Measurements from ENCODE around the gene ZNF561.
"Not testable (repeated sequence)": the region's sequence is repeated elsewhere in the genome, so short reads cannot be mapped to it uniquely, and the experiment has no call there.

ZNF561 gene

GRCh38 chr19:9621156-9622037, at the start of gene ZNF561:
ZNF561 (minus strand) TSS chr19:9621232; CDS start chr19:9619456, 1,776 bp downstream.
- DNase-seq: peak; percentile 93

GRCh38 chr19:9668544-9668943, 47.5 kb upstream of the ZNF561 start:
- no peak for DNase-seq

GRCh38 chr19:9667898-9668297, 46.9 kb upstream of the ZNF561 start:
- no peak for DNase-seq

GRCh38 chr19:9658769-9659168, 37.7 kb upstream of the ZNF561 start:
- no peak for DNase-seq

- not testable (repeated sequence) for DNase-seq
Measured at GRCh38 chr19:9653066-9653555, 32.1 kb upstream of the ZNF561 start.

GRCh38 chr19:9651464-9651863, 30.4 kb upstream of the ZNF561 start:
- not testable (repeated sequence) for DNase-seq

- DNase-seq: no peak
Measured at GRCh38 chr19:9650345-9650744, 29.3 kb upstream of the ZNF561 start.

GRCh38 chr19:9645472-9645871, 24.4 kb upstream of the ZNF561 start:
- DNase-seq: no peak

- no peak for DNase-seq
Measured at GRCh38 chr19:9644472-9644871, 23.4 kb upstream of the ZNF561 start.

GRCh38 chr19:9641810-9642209, 20.8 kb upstream of the ZNF561 start:
- DNase-seq: no peak

- DNase-seq: no peak
Measured at GRCh38 chr19:9640956-9641355, 19.9 kb upstream of the ZNF561 start.

GRCh38 chr19:9636018-9636417, 15.0 kb upstream of the ZNF561 start:
- DNase-seq: no peak

- DNase-seq: no peak
Measured at GRCh38 chr19:9627856-9628255, 6.8 kb upstream of the ZNF561 start.

- no peak for DNase-seq
Measured at GRCh38 chr19:9622531-9622930, 1.5 kb upstream of the ZNF561 start.

- DNase-seq: no peak
Measured at GRCh38 chr19:9620842-9621155, 233 bp downstream of the ZNF561 start.

GRCh38 chr19:9615844-9616243, 5.2 kb downstream of the ZNF561 start:
- DNase-seq: no peak

- no peak for DNase-seq
Measured at GRCh38 chr19:9610484-9611113, 10.4 kb downstream of the ZNF561 start.

GRCh38 chr19:9608912-9609311, 12.1 kb downstream of the ZNF561 start:
- no peak for DNase-seq

GRCh38 chr19:9597027-9597426, 24.0 kb downstream of the ZNF561 start:
- no peak for DNase-seq

- peak; percentile 75 for DNase-seq
Measured at GRCh38 chr19:9586764-9587163, 34.3 kb downstream of the ZNF561 start.

- peak; percentile 93 for DNase-seq
Measured at GRCh38 chr19:9584073-9584833, 36.8 kb downstream of the ZNF561 start, which contains the start of gene ZNF121. ZNF121 (minus strand) TSS chr19:9584504; CDS start chr19:9568097, 16,407 bp downstream.

- not testable (repeated sequence) for DNase-seq
Measured at GRCh38 chr19:9582081-9582725, 38.8 kb downstream of the ZNF561 start.

- DNase-seq: no peak
Measured at GRCh38 chr19:9580728-9581127, 40.3 kb downstream of the ZNF561 start.

All from activated CD8-positive, alpha-beta memory T cell treated with anti-CD3 and anti-CD28 coated beads, Interleukin-2, amount 50 U/mL, for 48 hours (primary cell).